Measurements from ENCODE around the gene CCL27. TPM values are rescaled to one million over a fixed set of nuclear protein-coding genes. Genes with fewer than 3 reads are reported as not detected.
"Not testable (repeated sequence)": the region's sequence is repeated elsewhere in the genome, so short reads cannot be mapped to it uniquely, and the experiment has no call there.

CCL27 gene
- total RNA-seq, 1 donor from 2014 or later: 0.62 TPM

GRCh38 chr9:34652602-34653000 is 9.9 kb downstream of the CCL27 start:
- Mint-ChIP-seq H3K4me3 (no peak overlapping the region), H3K27ac (peak overlapping the region; percentile 43), H3K36me3 (ENCODE audit: low read depth) (peaks cover 24% of the 10 kb centered on the region), H3K27me3 (ENCODE audit: insufficient read depth) (no peaks in the 10 kb centered on the region), H3K9me3 (no peaks in the 10 kb centered on the region), H3K4me1 (ENCODE audit: low read depth) (peaks cover 30% of the 10 kb centered on the region)
- no peak for DNase-seq (ENCODE audit: low spot score)
- intact Hi-C loops (cut with micrococcal nuclease): no loop called here

- Mint-ChIP-seq H3K9me3 (no peaks in the 10 kb centered on the region), H3K4me3 (no peak within 1 kb of the TSS), H3K36me3 (ENCODE audit: low read depth) (peaks cover 24% of the 10 kb centered on the region), H3K4me1 (ENCODE audit: low read depth) (peaks cover 36% of the 10 kb centered on the region), H3K27me3 (ENCODE audit: insufficient read depth) (no peaks in the 10 kb centered on the region), H3K27ac (peak within 1 kb of the TSS; percentile 43)
- DNase-seq (ENCODE audit: low spot score): no peak
- intact Hi-C loops (cut with micrococcal nuclease): no loop called here
Measured at GRCh38 chr9:34651876-34652601, 10.4 kb downstream of the CCL27 start, which contains the start of gene IL11RA. IL11RA (plus strand) TSS chr9:34652185; CDS start chr9:34655218, 3,033 bp downstream.

- peaks cover 24% of the 10 kb centered on the region for H3K36me3 Mint-ChIP-seq (ENCODE audit: low read depth)
- H3K4me1 Mint-ChIP-seq (ENCODE audit: low read depth): peaks cover 38% of the 10 kb centered on the region
- H3K9me3 Mint-ChIP-seq: no peaks in the 10 kb centered on the region
- H3K27me3 Mint-ChIP-seq (ENCODE audit: insufficient read depth): no peaks in the 10 kb centered on the region
- H3K27ac Mint-ChIP-seq: no peak overlapping the region
- intact Hi-C loops (cut with micrococcal nuclease): no loop called here
- DNase-seq (ENCODE audit: low spot score): no peak
- no peak overlapping the region for H3K4me3 Mint-ChIP-seq
Measured at GRCh38 chr9:34651321-34651720, 11.1 kb downstream of the CCL27 start.

GRCh38 chr9:34650816-34651215 is 11.6 kb downstream of the CCL27 start:
- intact Hi-C loops (cut with micrococcal nuclease): no loop called here
- H3K9me3 Mint-ChIP-seq: no peaks in the 10 kb centered on the region
- H3K4me1 Mint-ChIP-seq (ENCODE audit: low read depth): peaks cover 43% of the 10 kb centered on the region
- H3K27me3 Mint-ChIP-seq (ENCODE audit: insufficient read depth): no peaks in the 10 kb centered on the region
- H3K4me3 Mint-ChIP-seq: no peak overlapping the region
- DNase-seq (ENCODE audit: low spot score): no peak
- no peak overlapping the region for H3K27ac Mint-ChIP-seq
- peaks cover 23% of the 10 kb centered on the region for H3K36me3 Mint-ChIP-seq (ENCODE audit: low read depth)

GRCh38 chr9:34648673-34649072 is 13.8 kb downstream of the CCL27 start:
- H3K4me3 Mint-ChIP-seq: peak overlapping the region; percentile 96
- H3K27me3 Mint-ChIP-seq (ENCODE audit: insufficient read depth): no peaks in the 10 kb centered on the region
- intact Hi-C loops (cut with micrococcal nuclease): no loop called here
- no peak for DNase-seq (ENCODE audit: low spot score)
- H3K9me3 Mint-ChIP-seq: no peaks in the 10 kb centered on the region
- H3K36me3 Mint-ChIP-seq (ENCODE audit: low read depth): peaks cover 23% of the 10 kb centered on the region
- no peak overlapping the region for H3K27ac Mint-ChIP-seq
- H3K4me1 Mint-ChIP-seq (ENCODE audit: low read depth): peaks cover 44% of the 10 kb centered on the region

- peak overlapping the region; percentile 88 for H3K27ac Mint-ChIP-seq
- H3K4me3 Mint-ChIP-seq: peak overlapping the region; percentile 96
- intact Hi-C loops (cut with micrococcal nuclease): loop anchor here (2.0 kb wide), 1 partner anchor 189 kb away; the partner anchor contains the start of genes DNAI1 and FAM219A
- H3K9me3 Mint-ChIP-seq: no peaks in the 10 kb centered on the region
- peaks cover 37% of the 10 kb centered on the region for H3K4me1 Mint-ChIP-seq (ENCODE audit: low read depth)
- no peak for DNase-seq (ENCODE audit: low spot score)
- no peaks in the 10 kb centered on the region for H3K27me3 Mint-ChIP-seq (ENCODE audit: insufficient read depth)
- peaks cover 23% of the 10 kb centered on the region for H3K36me3 Mint-ChIP-seq (ENCODE audit: low read depth)
Measured at GRCh38 chr9:34647651-34648050, 14.8 kb downstream of the CCL27 start.

GRCh38 chr9:34647084-34647403 is 15.4 kb downstream of the CCL27 start:
- Mint-ChIP-seq H3K27me3 (ENCODE audit: insufficient read depth) (no peaks in the 10 kb centered on the region), H3K4me3 (peak overlapping the region; percentile 96), H3K36me3 (ENCODE audit: low read depth) (peaks cover 19% of the 10 kb centered on the region), H3K4me1 (ENCODE audit: low read depth) (peaks cover 32% of the 10 kb centered on the region), H3K9me3 (no peaks in the 10 kb centered on the region), H3K27ac (peak overlapping the region; percentile 88)
- no peak for DNase-seq (ENCODE audit: low spot score)
- intact Hi-C loops (cut with micrococcal nuclease): loop anchor here (2.0 kb wide), 1 partner anchor 188 kb away; the partner anchor contains the start of genes DNAI1 and FAM219A

GRCh38 chr9:34646211-34647083 is 16.0 kb downstream of the CCL27 start, which contains the start of gene GALT:
GALT (plus strand) TSS chr9:34646675; CDS start chr9:34646705, 30 bp downstream.
- peak within 1 kb of the TSS; percentile 88 for H3K27ac Mint-ChIP-seq
- peaks cover 19% of the 10 kb centered on the region for H3K36me3 Mint-ChIP-seq (ENCODE audit: low read depth)
- intact Hi-C loops (cut with micrococcal nuclease): loop anchor here (1.0 to 2.0 kb wide), 6 partner anchors 9 to 317 kb away; partner anchors contain the start of genes DNAI1, FAM219A, KIF24 and NUDT2
- no peaks in the 10 kb centered on the region for H3K9me3 Mint-ChIP-seq
- H3K27me3 Mint-ChIP-seq (ENCODE audit: insufficient read depth): no peaks in the 10 kb centered on the region
- H3K4me1 Mint-ChIP-seq (ENCODE audit: low read depth): peaks cover 33% of the 10 kb centered on the region
- peak within 1 kb of the TSS; percentile 96 for H3K4me3 Mint-ChIP-seq
- peak; percentile 95 for DNase-seq (ENCODE audit: low spot score)

- Mint-ChIP-seq H3K27me3 (ENCODE audit: insufficient read depth) (no peaks in the 10 kb centered on the region), H3K4me3 (no peak overlapping the region), H3K36me3 (ENCODE audit: low read depth) (peaks cover 17% of the 10 kb centered on the region), H3K9me3 (no peaks in the 10 kb centered on the region), H3K4me1 (ENCODE audit: low read depth) (peaks cover 37% of the 10 kb centered on the region), H3K27ac (no peak overlapping the region)
- DNase-seq (ENCODE audit: low spot score): no peak
- intact Hi-C loops (cut with micrococcal nuclease): no loop called here
Measured at GRCh38 chr9:34644766-34645314, 17.6 kb downstream of the CCL27 start.

GRCh38 chr9:34642679-34643078 is 19.8 kb downstream of the CCL27 start:
- DNase-seq (ENCODE audit: low spot score): no peak
- intact Hi-C loops (cut with micrococcal nuclease): no loop called here
- Mint-ChIP-seq H3K36me3 (ENCODE audit: low read depth) (no peaks in the 10 kb centered on the region), H3K27ac (no peak overlapping the region), H3K4me3 (no peak overlapping the region), H3K4me1 (ENCODE audit: low read depth) (peaks cover 31% of the 10 kb centered on the region), H3K9me3 (no peaks in the 10 kb centered on the region), H3K27me3 (ENCODE audit: insufficient read depth) (no peaks in the 10 kb centered on the region)

GRCh38 chr9:34639322-34639721 is 23.1 kb downstream of the CCL27 start:
- not testable (repeated sequence) for H3K4me3 Mint-ChIP-seq; H3K27me3 Mint-ChIP-seq (ENCODE audit: insufficient read depth); H3K9me3 Mint-ChIP-seq; H3K27ac Mint-ChIP-seq; DNase-seq (ENCODE audit: low spot score)
- Mint-ChIP-seq H3K4me1 (ENCODE audit: low read depth) (peaks cover 32% of the 10 kb centered on the region), H3K36me3 (ENCODE audit: low read depth) (peaks cover 16% of the 10 kb centered on the region)
- intact Hi-C loops (cut with micrococcal nuclease): loop anchor here (5.0 to 10.0 kb wide), 2 partner anchors 37 to 435 kb away; partner anchors contain the start of genes FANCG and VCP

- Mint-ChIP-seq H3K27ac (peak overlapping the region; percentile 62), H3K27me3 (ENCODE audit: insufficient read depth) (no peaks in the 10 kb centered on the region), H3K4me3 (peak overlapping the region; percentile 97), H3K9me3 (no peaks in the 10 kb centered on the region), H3K36me3 (ENCODE audit: low read depth) (peaks cover 22% of the 10 kb centered on the region), H3K4me1 (ENCODE audit: low read depth) (peaks cover 39% of the 10 kb centered on the region)
- no peak for DNase-seq (ENCODE audit: low spot score)
- intact Hi-C loops (cut with micrococcal nuclease): loop anchor here (1.0 to 10.0 kb wide), 3 partner anchors 26 to 437 kb away; partner anchors contain the start of genes FANCG and VCP
Measured at GRCh38 chr9:34638138-34638445, 24.4 kb downstream of the CCL27 start.

All from activated T-helper 1 cell treated with anti-CD3 and anti-CD28 coated beads, Interleukin-12 subunit alpha, Interleukin-12 subunit beta, Interleukin-2, Interleukin-4 antibody, amounts not matched to agents 30 ng/mL and 10 ng/mL and 1 ng/mL, durations not matched to agents 14 hours and 24 hours and 36 hours (primary cell).